AG10803 (cell line): ENCODE measurements around the gene EFR3B.
A peak's percentile ranks its signal among the peaks of the same experiment; 100 is the strongest.

Experiments used
- DNase-seq: peaks from one replicate; pipeline ENCODE4 v3.0.0; 2010; ENCODE audit warnings: low read depth
- H3K4me3 ChIP-seq: 2 replicates; pipeline ENCODE4 v1.5.1; 2011; ENCODE audit warnings: mild to moderate bottlenecking, low read length, control low read depth
- CTCF ChIP-seq: conservative IDR thresholded peaks from 2 replicates; pipeline ENCODE4 v1.5.1; 2011; ENCODE audit warnings: mild to moderate bottlenecking, low read length, control low read depth, inconsistent platforms

EFR3B gene

GRCh38 chr2:25188405-25188804, 146.5 kb downstream of the EFR3B start:
- no peak for TF ChIP-seq CTCF
- H3K4me3 ChIP-seq: no peak overlapping the region
- DNase-seq: no peak

GRCh38 chr2:25190536-25190935, 148.7 kb downstream of the EFR3B start:
- no peak for DNase-seq
- H3K4me3 ChIP-seq: no peak overlapping the region
- no peak for TF ChIP-seq CTCF

GRCh38 chr2:25194576-25195122, 152.8 kb downstream of the EFR3B start:
- no peak for DNase-seq
- no peak for TF ChIP-seq CTCF

GRCh38 chr2:25197336-25198208, 155.7 kb downstream of the EFR3B start:
- peak; percentile 38 for DNase-seq
- no peak overlapping the region for H3K4me3 ChIP-seq
- TF ChIP-seq CTCF: no peak

More at GRCh38 chr2:25194576-25195122, 152.8 kb downstream of the EFR3B start:
- H3K4me3 ChIP-seq: no peak overlapping the region

GRCh38 chr2:25198209-25198525, 156.3 kb downstream of the EFR3B start:
- no peak for TF ChIP-seq CTCF
- H3K4me3 ChIP-seq: no peak overlapping the region
- no peak for DNase-seq

GRCh38 chr2:25198576-25198975, 156.7 kb downstream of the EFR3B start:
- DNase-seq: no peak
- no peak overlapping the region for H3K4me3 ChIP-seq
- no peak for TF ChIP-seq CTCF

- 0 out of 2 replicates have a peak, but pooled peaks have one; percentile 23 for TF ChIP-seq CTCF
- no peak for DNase-seq
- no peak overlapping the region for H3K4me3 ChIP-seq
Measured at GRCh38 chr2:25201265-25201664, 159.4 kb downstream of the EFR3B start.
